HG03103 (cell line): ENCODE measurements around the gene CENPN.

ENCODE experiments used
- ATAC-seq: cut with Tn5 transposase; IDR thresholded peaks from one replicate; pipeline ENCODE4 v1.9.1; 2021; ENCODE audit warnings: low read depth; ENCODE audit not compliant: unreplicated experiment

CENPN gene

GRCh38 chr16:81073560-81074330 lies 66.7 kb downstream of the CENPN start:
- no peak for ATAC-seq

GRCh38 chr16:81076566-81077075 lies 69.6 kb downstream of the CENPN start:
- ATAC-seq, result peak; percentile 68

GRCh38 chr16:81077076-81077940 lies 70.3 kb downstream of the CENPN start, which contains the start of gene C16orf46:
Gene C16orf46 (minus strand): TSS chr16:81077238. CDS start chr16:81063955, 13,283 bp downstream.
- ATAC-seq, result peak; percentile 93

- no peak for ATAC-seq
Measured at GRCh38 chr16:81080233-81080632, 73.2 kb downstream of the CENPN start.

- no peak for ATAC-seq
Measured at GRCh38 chr16:81081014-81081413, 74.0 kb downstream of the CENPN start.
